ENCODE results near the gene MOB3A. TPM values are rescaled to one million over a fixed set of nuclear protein-coding genes. Genes with fewer than 3 reads are reported as not detected.

Gene MOB3A
- total and polyA plus RNA-seq, 2 of the 13 experiments (the other 11 are each of a cell fraction or from before 2014, with no cell fraction given), result 3.5 to 17.8 TPM

DNA sequence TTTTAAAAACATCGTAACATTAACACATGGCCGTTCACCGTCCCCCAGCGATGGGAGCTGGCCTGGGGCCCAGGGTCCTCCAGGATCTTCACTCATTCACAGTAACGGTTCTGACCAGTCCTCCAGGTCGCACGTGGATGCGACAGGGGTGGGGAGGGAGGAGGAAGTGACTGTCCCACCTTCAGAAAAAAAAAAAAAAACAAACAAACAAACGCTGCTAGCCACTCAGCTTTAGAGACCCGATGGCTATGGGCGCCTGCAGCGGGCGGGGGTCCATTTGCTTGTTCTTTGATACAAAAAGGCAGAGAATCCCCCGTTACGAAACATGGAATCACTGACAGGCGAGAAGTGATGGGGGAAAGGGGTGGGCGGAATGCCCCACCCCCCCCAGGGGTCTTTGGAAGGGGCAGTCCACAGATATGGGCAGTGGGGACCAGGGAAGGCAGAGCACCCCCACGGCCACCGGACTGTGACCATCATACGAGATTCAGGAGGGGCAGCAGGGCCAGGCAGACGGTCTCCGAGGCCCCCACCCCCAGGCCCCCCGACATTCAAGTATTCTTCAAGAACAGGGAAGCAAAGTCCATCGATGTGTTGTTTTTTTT lies 58.4 kb downstream of the MOB3A start (continued):
- TF ChIP-seq ZMYM2 (CRISPR knock-in tag; IDR thresholded peaks at IDR 0.05) (no peak), ZNF510 (CRISPR knock-in tag; IDR thresholded peaks at IDR 0.05; ENCODE audit: low read depth) (no peak), ZFAT (CRISPR knock-in tag; conservative IDR thresholded peaks at IDR 0.05) (no peak), ZNF713 (CRISPR knock-in tag; IDR thresholded peaks at IDR 0.05) (no peak), ZFX (CRISPR knock-in tag; IDR thresholded peaks at IDR 0.05; ENCODE audit: low read depth) (no peak), SAP130 (CRISPR knock-in tag; IDR thresholded peaks at IDR 0.05; ENCODE audit: low read depth) (no peak), JDP2 (CRISPR knock-in tag; IDR thresholded peaks at IDR 0.05; ENCODE audit: borderline replicate concordance) (no peak), ZNF782 (CRISPR knock-in tag; IDR thresholded peaks at IDR 0.05; ENCODE audit: borderline replicate concordance) (no peak), SIN3A (IDR thresholded peaks at IDR 0.05; ENCODE audit: borderline replicate concordance, low read depth, low read length) (no peak)
- TF ChIP-seq, protein P1, sequence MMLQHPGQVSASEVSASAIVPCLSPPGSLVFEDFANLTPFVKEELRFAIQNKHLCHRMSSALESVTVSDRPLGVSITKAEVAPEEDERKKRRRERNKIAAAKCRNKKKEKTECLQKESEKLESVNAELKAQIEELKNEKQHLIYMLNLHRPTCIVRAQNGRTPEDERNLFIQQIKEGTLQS (CRISPR knock-in tag; IDR thresholded peaks at IDR 0.05), result no peak
- TF ChIP-seq, protein P2, sequence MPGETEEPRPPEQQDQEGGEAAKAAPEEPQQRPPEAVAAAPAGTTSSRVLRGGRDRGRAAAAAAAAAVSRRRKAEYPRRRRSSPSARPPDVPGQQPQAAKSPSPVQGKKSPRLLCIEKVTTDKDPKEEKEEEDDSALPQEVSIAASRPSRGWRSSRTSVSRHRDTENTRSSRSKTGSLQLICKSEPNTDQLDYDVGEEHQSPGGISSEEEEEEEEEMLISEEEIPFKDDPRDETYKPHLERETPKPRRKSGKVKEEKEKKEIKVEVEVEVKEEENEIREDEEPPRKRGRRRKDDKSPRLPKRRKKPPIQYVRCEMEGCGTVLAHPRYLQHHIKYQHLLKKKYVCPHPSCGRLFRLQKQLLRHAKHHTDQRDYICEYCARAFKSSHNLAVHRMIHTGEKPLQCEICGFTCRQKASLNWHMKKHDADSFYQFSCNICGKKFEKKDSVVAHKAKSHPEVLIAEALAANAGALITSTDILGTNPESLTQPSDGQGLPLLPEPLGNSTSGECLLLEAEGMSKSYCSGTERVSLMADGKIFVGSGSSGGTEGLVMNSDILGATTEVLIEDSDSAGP (CRISPR knock-in tag; IDR thresholded peaks at IDR 0.05; ENCODE audit: borderline replicate concordance), result no peak
- TF ChIP-seq, protein P3, sequence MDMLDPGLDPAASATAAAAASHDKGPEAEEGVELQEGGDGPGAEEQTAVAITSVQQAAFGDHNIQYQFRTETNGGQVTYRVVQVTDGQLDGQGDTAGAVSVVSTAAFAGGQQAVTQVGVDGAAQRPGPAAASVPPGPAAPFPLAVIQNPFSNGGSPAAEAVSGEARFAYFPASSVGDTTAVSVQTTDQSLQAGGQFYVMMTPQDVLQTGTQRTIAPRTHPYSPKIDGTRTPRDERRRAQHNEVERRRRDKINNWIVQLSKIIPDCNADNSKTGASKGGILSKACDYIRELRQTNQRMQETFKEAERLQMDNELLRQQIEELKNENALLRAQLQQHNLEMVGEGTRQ (IDR thresholded peaks at IDR 0.05; ENCODE audit: low read depth, low read length), result no peak
- TF ChIP-seq, protein P3 (CRISPR knock-in tag; IDR thresholded peaks at IDR 0.05; ENCODE audit: borderline replicate concordance), result no peak
- TF ChIP-seq, protein P4, sequence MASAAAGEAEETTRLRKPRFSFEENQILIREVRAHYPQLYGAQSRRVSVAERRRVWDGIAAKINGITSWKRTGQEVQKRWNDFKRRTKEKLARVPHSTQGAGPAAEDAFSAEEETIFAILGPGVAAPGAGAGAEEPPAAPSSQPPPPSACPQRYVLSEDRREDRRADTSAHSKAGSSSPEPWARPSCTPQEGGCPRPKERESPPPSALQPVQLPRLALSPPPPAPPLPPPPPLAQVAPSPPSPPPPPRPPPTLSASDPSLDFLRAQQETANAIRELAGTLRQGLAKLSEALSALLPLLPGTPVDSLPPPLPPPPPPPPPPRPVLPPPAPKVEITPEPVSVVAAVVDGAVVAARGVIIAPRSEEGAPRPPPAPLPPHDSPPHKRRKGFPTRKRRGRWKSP (CRISPR knock-in tag; IDR thresholded peaks at IDR 0.05), result no peak

Data from HepG2 (cell line).